Stimulated activated CD4-positive, alpha-beta T cell treated with anti-CD3 and anti-CD28 coated beads, Interleukin-2, amount 100 ng/mL, for 4 hours (primary cell): ENCODE results near the gene C1QTNF6.
A peak's percentile ranks its signal among the peaks of the same experiment; 100 is the strongest.
"Not testable (repeated sequence)": the region's sequence is repeated elsewhere in the genome, so short reads cannot be mapped to it uniquely, and the experiment has no call there.

Experiments
- DNase-seq: peaks from one replicate; pipeline ENCODE4 v3.0.0-alpha.2; 2020; ENCODE audit warnings: low read depth

Gene C1QTNF6

DNA sequence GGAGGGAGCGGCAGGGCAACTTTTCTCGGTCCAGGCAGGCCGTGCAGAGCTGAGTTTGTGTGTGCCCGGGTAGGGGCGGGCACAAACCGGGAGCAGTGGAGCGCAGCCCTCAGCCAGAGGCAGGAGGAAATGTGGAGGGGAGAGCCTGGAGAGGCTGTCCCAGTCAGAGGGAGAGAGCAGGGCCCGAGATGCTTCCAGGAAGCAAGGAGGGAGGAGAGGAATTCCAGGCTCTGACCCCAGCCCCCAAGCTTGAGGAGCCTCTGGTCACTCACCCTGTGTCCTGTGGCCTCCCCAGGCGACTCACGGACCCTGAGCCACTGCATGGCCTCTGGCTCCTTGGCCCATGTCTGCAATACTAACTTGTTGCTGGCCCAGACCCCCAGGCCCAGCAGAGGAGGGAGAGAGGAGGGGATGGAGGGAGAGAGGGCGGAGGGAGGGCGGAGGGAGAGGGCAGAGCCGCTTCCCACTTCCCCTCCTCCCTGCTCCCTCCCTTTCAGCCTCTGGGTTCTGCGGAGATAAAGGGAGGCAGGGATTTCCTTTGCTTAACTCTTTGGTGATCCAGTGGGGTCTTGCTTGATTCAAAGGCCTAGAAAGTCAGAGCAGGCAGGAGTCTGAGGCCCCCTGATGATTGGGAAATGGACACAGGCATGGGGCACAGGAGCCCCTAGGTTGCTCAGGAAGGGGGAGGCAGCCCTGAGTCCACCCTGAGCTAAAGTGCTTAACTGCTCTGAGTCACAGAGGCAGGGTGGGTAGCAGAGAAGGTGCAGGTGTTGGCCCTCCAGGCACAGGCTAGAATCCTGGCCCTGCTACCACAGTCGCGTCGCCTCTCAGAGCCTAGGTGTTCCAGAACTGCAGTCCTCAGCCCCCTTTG lies at the start of gene C1QTNF6:
TSS of gene C1QTNF6 (minus strand) at position 357 of the 871 bp plus-strand sequence. CDS start at position 323, 34 bp downstream.
- DNase-seq, result no peak

DNA sequence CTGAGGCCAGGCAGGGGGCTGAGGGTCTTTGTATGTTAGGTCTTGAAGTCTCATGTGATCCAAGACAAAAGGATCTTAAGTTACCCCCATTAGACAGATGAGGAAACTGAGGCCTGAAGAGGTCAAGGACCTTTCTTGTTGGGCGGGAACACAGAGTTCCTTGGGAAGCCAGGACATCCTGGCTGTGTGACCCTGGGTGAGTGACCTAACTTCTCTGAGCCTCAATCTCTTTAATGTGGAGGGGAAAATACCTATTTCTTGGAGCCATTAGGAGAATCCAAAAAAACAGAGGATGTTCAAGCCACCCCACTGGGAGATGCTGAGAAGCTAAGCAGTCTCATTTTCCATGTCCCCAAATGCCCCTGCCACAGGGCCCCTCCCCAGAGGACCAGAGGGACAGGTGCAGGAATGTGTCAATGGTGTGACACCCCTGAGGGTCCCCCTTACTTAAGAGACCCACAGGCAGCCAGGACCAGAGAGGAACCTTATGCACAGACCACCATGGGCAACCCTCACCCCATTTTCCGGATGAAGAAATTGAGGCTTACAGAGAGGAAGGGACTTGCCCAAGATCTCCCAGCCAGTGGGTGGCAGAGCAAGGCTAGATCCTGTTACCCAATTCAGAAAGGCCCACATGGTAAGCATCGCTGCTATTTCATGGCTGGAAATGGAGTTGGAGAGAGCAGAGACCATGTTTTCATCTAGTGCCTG lies 48.0 kb upstream of the C1QTNF6 start:
- no peak for DNase-seq

DNA sequence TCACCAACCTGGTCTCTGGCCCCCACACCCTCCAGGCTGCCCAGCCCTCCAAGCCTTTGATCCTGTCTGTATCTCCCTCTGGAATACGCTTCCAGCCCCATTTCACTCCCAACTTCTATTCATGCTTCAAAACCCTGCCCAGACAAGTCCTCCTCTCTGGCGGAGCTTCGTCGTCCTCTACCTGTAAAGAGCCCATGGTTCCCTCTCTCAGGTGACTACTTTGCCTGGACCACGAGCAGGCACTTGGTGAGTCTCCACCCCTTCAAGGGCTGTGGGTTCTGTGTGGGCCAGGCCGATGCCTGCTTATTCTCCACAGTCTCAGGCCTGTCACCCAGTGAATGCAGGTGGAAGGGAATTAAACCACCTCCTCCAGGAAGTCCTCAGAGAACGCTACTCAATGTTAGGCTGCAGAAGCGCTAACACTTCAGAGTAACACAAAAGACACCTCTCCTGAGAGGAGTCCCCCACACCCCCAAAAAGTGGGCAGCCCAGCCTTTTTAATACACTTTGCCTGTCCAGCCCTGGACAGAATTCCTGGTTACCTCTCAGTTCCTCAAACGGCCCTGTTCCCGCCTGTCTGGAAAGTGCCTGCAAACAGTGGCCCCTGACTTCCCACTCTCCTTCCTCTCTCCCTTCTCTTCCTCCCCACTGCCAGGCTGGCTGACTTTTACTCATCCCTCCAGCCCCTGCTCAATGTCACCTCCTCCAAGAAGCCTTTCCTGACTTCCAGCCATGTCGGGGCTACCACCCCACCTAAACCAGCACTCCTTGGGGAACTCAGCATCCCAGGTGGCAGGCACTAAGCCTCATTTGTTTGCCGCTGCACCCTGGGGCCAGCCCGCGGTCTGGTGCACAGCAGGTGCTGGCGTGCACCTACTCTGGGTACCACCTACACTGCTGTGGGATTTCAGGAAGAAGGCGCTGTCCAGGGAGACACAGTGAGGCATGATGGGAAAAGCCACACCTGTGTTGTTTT lies 47.0 kb upstream of the C1QTNF6 start:
- DNase-seq, result no peak

DNA sequence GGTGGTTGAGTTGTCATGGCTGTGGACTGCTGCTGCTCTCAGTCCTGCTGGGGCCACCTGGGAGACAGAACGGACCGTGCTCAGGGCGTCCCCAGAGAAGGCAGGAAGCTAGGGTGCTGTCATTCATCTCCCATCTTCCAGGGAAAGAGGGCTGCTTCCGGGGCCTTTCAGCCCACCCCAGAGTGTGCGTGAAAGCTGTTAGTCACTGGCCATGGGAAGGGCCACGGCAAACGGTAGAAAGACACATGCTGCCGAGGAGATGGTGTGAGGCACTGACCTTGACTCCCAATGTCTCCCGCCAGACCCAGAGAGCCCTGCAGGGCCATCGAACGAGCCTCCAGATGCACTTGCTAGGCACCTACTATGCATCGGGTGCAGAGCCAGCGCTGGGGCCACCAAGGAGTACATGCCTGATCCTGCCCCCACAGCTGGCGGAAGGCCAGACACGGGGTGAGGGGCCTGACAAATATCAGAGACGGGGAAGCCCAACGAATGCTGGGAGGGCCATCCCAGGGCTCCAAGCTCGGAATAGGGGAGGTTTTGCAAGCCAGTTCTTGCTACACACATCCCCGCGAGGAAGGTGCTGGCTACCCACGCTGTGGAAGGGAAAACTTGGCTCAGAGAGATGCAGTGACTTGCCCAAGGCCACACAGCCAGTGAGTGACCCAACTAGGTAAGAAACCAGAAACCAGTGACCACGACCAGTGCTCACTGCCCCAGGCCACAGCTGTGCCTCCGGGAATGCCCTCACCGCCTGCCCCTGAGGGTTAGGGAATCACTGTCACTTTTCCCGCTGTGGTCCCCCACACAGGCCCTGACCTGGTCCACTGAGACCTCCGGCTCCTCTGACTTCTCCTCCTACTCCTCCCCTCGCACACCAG lies 45.9 kb upstream of the C1QTNF6 start:
- DNase-seq, result no peak

DNA sequence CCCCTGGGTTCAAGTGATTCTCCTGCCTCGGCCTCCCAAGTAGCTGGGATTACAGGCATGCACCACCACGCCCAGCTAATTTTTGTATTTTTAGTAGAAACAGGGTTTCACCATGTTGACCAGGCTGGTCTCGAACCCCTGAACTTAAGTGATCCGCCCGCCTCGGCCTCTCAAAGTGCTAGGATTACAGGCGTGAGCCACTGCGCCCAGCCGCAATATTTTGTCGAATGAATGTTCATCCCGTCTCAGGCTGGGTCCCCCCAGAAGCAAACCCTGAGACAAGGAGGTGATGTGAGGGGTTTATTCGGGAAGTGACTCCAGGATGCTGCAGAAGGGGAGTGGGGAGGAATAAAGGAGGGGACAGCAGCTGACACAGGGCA lies 45.3 kb upstream of the C1QTNF6 start:
- DNase-seq, result not testable (repeated sequence)

DNA sequence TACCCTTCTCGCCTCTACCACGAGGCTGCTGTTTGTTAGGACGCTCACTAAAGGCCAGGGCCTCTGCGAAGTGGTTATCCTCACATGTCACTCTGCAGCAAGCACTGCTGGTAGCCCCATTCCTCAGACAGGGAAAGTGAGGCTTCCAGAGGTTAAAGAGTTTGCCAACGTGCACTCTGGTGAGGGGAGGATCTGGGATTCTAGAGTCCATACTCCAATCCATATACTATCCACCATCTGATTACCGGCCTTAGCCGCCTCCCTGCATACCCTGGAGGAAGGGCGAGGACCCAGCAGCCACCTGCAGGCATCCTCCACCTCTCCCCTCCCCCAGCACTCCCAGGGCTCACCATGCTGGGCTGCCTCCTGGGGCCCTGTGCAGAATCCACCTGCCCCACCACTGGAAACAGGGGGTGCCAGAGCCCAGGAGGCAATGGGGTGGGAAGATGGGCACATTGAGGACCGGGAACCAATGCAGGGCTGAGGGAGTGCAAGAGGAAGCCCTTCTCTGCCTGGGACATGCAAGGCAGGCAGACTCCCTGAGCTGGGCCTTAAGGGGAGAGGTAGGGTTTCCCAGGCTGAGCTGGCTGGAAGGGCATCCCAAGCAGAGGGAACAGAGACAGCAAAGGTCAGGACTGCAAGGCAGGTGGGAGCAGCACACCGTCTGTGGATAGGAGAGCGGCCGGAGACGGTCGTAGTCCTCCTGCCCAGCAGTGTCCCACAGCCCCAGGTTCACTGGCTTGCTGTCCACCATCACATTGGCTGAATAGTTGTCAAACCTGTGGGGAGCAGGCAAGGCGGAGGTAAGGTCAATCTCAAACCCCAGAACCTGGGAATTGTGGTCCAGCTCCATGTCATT lies 44.3 kb upstream of the C1QTNF6 start:
- no peak for DNase-seq

GRCh38 chr22:37231406-37232139 lies 43.5 kb upstream of the C1QTNF6 start:
- peak; percentile 73 for DNase-seq

DNA sequence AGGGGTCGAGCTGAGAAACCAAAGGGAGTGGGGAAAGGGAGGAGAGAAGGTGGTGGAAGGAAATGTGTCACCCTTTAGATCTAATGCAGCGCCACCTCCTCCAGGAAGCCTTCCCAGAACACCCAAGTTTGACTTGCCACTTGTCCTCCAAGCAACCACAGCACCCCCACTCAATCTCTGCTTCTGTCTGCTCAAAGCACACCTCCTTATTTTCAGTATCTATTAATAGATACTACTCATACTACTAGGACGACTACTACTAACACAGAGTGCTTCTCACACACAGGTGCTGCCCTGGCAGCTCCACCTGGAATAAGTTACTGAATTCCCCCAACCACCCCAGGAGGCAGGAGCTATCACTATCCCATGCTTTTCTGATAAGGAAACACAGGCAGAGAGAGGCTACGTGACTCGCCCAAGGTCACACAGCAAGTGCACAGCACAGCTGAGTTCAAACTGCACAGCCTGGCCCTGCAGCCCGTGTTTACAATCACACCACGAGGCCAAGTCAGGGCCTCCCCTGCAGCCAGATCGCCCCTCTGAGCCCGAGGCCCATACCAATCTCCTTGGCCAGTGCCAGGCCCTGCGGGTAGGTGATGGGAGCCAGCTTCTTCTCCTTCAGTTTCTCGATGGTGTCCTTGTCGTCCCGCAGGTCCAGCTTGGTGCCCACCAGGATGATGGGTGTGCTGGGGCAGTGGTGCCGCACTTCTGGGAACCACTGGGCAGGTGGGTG lies 42.8 kb upstream of the C1QTNF6 start:
- peak; percentile 72 for DNase-seq

GRCh38 chr22:37229805-37230672 lies 42.0 kb upstream of the C1QTNF6 start:
- peak; percentile 89 for DNase-seq

DNA sequence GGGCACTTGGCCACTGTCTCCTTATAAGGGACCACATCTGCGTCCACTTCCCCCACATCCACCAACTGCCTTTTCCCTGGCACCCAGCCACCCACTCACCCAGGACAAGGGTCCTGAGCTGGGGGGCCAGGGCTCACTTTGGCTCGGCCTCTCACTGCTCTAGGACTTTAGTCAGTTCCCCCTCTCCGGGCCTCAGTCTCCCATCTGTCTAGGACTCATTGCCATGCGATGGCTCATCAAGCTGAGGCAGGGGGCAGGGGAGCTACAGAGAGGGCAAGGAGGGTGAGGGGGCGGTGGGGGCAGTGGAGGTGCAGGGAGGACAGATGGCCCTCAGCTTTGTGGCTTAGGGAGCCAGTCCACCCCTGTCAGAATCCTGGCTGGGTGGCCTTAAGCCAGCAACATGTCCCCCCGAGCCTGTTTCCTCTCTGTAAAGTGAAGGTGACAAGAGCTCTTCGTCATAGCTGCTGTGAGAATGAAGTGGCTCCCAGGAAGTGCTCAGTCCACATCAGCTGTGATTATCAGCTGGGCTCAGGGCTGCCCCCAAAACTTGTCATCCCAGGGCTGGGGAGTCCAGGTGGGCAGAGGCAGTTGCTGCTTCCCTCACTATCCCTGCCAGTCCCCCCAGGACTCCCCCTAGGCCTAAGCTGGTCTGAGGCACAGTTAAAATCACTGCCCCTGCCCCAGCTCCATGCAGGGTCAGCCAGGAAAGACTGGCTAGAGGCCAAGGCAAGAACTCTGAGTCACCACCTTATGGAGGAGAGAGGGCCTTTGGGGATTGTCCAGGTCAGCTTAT lies 41.2 kb upstream of the C1QTNF6 start:
- no peak for DNase-seq

DNA sequence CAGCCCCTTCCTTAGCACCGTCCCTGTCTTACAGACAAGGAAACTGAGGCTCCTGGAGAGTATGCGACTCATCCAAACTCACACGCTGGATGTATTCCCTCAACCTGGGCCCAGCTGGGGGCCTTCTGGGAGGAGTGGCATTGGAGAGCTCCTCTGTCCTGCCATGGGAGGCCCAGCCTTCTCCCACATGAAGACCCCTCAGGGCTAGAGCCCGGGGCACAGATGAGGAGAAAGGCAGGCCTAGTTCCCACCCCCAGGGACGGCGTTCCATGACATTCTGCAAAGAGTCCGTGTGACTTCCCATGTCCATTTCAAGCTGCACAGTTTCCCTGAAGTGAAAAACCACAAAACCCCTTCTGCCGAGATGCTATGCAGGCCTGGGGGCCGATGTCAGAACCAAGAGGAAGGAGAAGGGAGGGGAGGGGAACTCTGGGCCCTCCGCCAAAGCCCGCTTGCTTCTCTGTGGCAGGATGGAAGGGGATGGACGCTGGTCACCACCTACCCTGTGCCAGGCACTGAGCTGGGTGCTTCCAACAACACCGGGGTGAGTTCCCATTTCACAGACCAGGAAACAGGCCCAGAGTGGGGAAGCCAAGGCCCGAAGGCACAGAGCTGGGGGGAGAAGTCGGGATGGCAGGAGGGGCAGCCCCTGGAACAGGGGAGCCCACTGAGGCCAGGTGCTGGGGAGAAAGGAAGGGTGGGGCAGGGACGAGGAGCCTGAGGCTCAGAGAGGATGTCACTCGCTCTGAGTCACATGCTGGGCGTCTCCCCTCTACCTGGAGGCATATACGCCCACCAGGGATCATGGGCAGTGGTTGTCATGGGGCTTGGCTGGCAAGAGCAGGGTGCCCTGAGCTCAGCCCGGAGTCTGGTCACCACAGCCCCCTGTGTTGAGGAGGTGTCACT lies 40.3 kb upstream of the C1QTNF6 start:
- DNase-seq, result no peak

DNA sequence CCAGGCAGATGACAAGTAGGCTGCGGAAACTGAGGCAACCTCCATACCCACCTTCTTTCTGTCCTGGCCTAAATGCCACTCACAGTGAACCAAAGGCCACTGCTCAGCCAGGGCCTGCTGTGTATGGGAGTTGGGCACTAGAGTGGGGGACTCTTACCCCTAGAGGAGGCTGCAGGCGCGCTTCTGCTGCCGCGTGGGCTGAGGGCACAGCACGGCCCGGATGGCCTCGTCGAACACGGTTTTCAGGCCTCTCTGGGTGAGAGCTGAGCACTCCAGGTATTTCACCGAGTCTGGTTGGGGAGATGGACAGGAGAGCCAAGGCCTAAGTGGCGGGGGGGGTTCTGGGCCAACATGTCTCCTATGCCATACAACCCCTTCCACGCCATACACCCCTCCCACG lies 38.5 kb upstream of the C1QTNF6 start:
- no peak for DNase-seq

- no peak for DNase-seq
Measured at GRCh38 chr22:37226087-37226486, 38.0 kb upstream of the C1QTNF6 start.

DNA sequence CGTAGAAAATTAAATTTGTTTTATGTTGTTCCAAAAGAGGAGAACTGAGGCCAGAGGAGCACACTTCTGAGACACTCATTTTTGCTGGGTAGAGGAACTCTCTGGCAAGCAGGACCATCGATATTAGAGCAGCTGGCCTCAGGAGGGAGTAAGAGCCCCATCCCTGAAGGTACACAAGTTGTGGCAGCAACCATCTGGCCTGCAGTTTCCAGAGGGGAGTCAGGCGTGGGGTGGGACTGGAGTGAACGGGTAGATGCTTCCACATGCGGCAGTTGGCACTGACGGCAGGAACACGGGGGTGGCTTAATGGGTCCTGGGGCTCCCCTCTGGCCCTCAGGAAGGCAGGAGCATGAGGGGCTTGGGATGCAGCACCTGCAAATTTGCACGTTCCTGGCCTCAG lies 37.4 kb upstream of the C1QTNF6 start:
- no peak for DNase-seq

- no peak for DNase-seq
Measured at GRCh38 chr22:37224757-37225420, 36.8 kb upstream of the C1QTNF6 start.
